GM23248 (cell line): ENCODE measurements around the gene VPS39. TPM values are rescaled to one million over a fixed set of nuclear protein-coding genes. Genes with fewer than 3 reads are reported as not detected.

Experiments
- DNase-seq: peaks from one replicate; pipeline ENCODE4 v3.0.0-alpha.2; 2015
- H2AFZ ChIP-seq: fragments of 200-600 bp; sonication (generic); 2 replicates; pipeline ENCODE4 v1.6.1; 2016; ENCODE audit warnings: antibody characterized with exemption
- H3F3A ChIP-seq: fragments of 200-600 bp; sonication (generic); 2 replicates; pipeline ENCODE4 v1.6.1; 2016; ENCODE audit warnings: mild to moderate bottlenecking, antibody characterized with exemption, mixed run types; ENCODE audit not compliant: insufficient read depth
- H3K27ac ChIP-seq: fragments of 200-600 bp; sonication (generic); 2 replicates; pipeline ENCODE4 v1.5.1; 2016; ENCODE audit warnings: mild to moderate bottlenecking
- H3K27me3 ChIP-seq: fragments of 200-600 bp; sonication (generic); replicated peaks from 2 replicates; pipeline ENCODE4 v1.6.1; 2016; ENCODE audit warnings: mild to moderate bottlenecking; ENCODE audit not compliant: insufficient read depth
- H3K36me3 ChIP-seq: fragments of 200-600 bp; sonication (generic); 2 replicates; pipeline ENCODE4 v1.6.1; 2016; ENCODE audit warnings: low read depth, mild to moderate bottlenecking
- H3K4me1 ChIP-seq: fragments of 200-600 bp; sonication (generic); 2 replicates; pipeline ENCODE4 v1.6.1; 2016; ENCODE audit warnings: mild to moderate bottlenecking; ENCODE audit not compliant: insufficient read depth
- H3K4me2 ChIP-seq: fragments of 200-600 bp; sonication (generic); one replicate; pipeline ENCODE4 v1.6.1; 2016; ENCODE audit warnings: mild to moderate bottlenecking; ENCODE audit not compliant: unreplicated experiment
- H3K4me3 ChIP-seq: fragments of 200-600 bp; sonication (generic); 2 replicates; pipeline ENCODE4 v1.5.1; 2016; ENCODE audit warnings: mild to moderate bottlenecking
- H3K79me2 ChIP-seq: fragments of 200-600 bp; sonication (generic); 2 replicates; pipeline ENCODE4 v1.6.1; 2016; ENCODE audit warnings: mild to moderate bottlenecking; ENCODE audit not compliant: insufficient read depth
- H3K9ac ChIP-seq: fragments of 200-600 bp; sonication (generic); 2 replicates; pipeline ENCODE4 v1.6.1; 2016; ENCODE audit warnings: mild to moderate bottlenecking
- H3K9me2 ChIP-seq: fragments of 200-600 bp; sonication (generic); 2 replicates; pipeline ENCODE4 v1.6.1; 2016; ENCODE audit warnings: mixed run types, mild to moderate bottlenecking, moderate library complexity; ENCODE audit not compliant: insufficient read depth
- H3K9me3 ChIP-seq: fragments of 200-600 bp; sonication (generic); one replicate; pipeline ENCODE4 v1.6.1; 2017; ENCODE audit warnings: low read depth
- H4K20me1 ChIP-seq: fragments of 200-600 bp; sonication (generic); 2 replicates; pipeline ENCODE4 v1.6.0; 2016; ENCODE audit not compliant: insufficient read depth
- EZH2 ChIP-seq: fragments of 200-600 bp; sonication (generic); IDR thresholded peaks from 2 replicates; pipeline ENCODE4 v1.6.1; 2018; ENCODE audit warnings: antibody characterized with exemption, mild to moderate bottlenecking; ENCODE audit not compliant: insufficient read depth, poor library complexity, severe bottlenecking
- EZH2phosphoT487 ChIP-seq: fragments of 200-600 bp; sonication (generic); IDR thresholded peaks from 2 replicates; pipeline ENCODE4 v1.6.1; 2018; ENCODE audit warnings: antibody characterized with exemption, moderate library complexity, mild to moderate bottlenecking, low read depth; ENCODE audit not compliant: insufficient read depth
- WGBS, 2 experiments: methylation state at CpG; one replicate each; pipeline ENCODE4 v1.1.6; 2015 to 2017; ENCODE audit warnings: low lambda C conversion rate in 2 of 2, low coverage in 1 of 2; ENCODE audit errors: missing lambda C conversion rate in 2 of 2; 5-methylcytosine and 5-hydroxymethylcytosine counted together
- in situ Hi-C: fragments of 300-500 bp; cut with MboI; formaldehyde crosslinking; loops from 2 replicates; pipeline ENCODE4 v1.15.0; 2020
- polyA plus RNA-seq: library from polyadenylated mRNA; unstranded; fragments of >200 nt; fragmentation: Nextera tagmentation; extraction: Ambion mirVana; gene quantifications from 2 replicates; pipeline ENCODE4 v1.2.1, GENCODE V29; 2016
- total RNA-seq: library from RNA; depleted of rRNA; stranded (reverse); fragments of >200 nt; shearing (Covaris generic); gene quantifications from 2 replicates; pipeline ENCODE4 v1.2.3, GENCODE V29; 2014

Gene VPS39
- total and polyA plus RNA-seq, 2 experiments from 2014 or later, result 33.0 to 49.3 TPM

- WGBS, 2 experiments, result 76 to 83% methylated on average over 16 of the region's 16 CpGs
- Histone ChIP-seq H3K27me3 (no peaks in the 10 kb centered on the region), H3K4me2 (no peak overlapping the region), H2AFZ (no peak overlapping the region), H3F3A (no peaks in the 10 kb centered on the region), H3K4me3 (no peak overlapping the region), H3K36me3 (no peaks in the 10 kb centered on the region), H3K79me2 (no peaks in the 10 kb centered on the region), H4K20me1 (no peaks in the 10 kb centered on the region), H3K9ac (no peak overlapping the region), H3K9me2 (no peaks in the 10 kb centered on the region), H3K9me3 (no peaks in the 10 kb centered on the region), H3K4me1 (peaks cover 11% of the 10 kb centered on the region), H3K27ac (no peak overlapping the region)
- no peak for TF ChIP-seq EZH2
- no peak for TF ChIP-seq EZH2phosphoT487
- DNase-seq, result no peak
- in situ Hi-C loops, result no loop called here
These were observed 53.7 kb downstream of the VPS39 start for GRCh38 chr15:42154212-42154941.

- WGBS, 2 experiments, result 75 to 77% methylated on average over 4 of the region's 4 CpGs
- Histone ChIP-seq H3K9ac (no peak overlapping the region), H3K4me3 (no peak overlapping the region), H3K9me3 (no peaks in the 10 kb centered on the region), H3K27ac (no peak overlapping the region), H2AFZ (no peak overlapping the region), H3K27me3 (no peaks in the 10 kb centered on the region), H3K4me1 (peaks cover 10% of the 10 kb centered on the region), H3F3A (no peaks in the 10 kb centered on the region), H3K79me2 (no peaks in the 10 kb centered on the region), H3K4me2 (no peak overlapping the region), H3K9me2 (no peaks in the 10 kb centered on the region), H4K20me1 (no peaks in the 10 kb centered on the region), H3K36me3 (no peaks in the 10 kb centered on the region)
- in situ Hi-C loops, result no loop called here
- DNase-seq, result no peak
- no peak for TF ChIP-seq EZH2
- no peak for TF ChIP-seq EZH2phosphoT487
These were observed 54.3 kb downstream of the VPS39 start for GRCh38 chr15:42153874-42154211.

GRCh38 chr15:42152921-42153698 is 55.0 kb downstream of the VPS39 start:
- Histone ChIP-seq H3F3A (no peaks in the 10 kb centered on the region), H3K4me3 (no peak overlapping the region), H3K27me3 (no peaks in the 10 kb centered on the region), H3K36me3 (no peaks in the 10 kb centered on the region), H3K27ac (no peak overlapping the region), H2AFZ (no peak overlapping the region), H3K9me3 (no peaks in the 10 kb centered on the region), H4K20me1 (no peaks in the 10 kb centered on the region), H3K9ac (no peak overlapping the region), H3K4me1 (peaks cover 3% of the 10 kb centered on the region), H3K9me2 (no peaks in the 10 kb centered on the region), H3K79me2 (no peaks in the 10 kb centered on the region), H3K4me2 (no peak overlapping the region)
- 80 to 87% methylated on average over 11 of the region's 11 CpGs for WGBS, 2 experiments
- no peak for TF ChIP-seq EZH2
- no peak for TF ChIP-seq EZH2phosphoT487
- in situ Hi-C loops, result no loop called here
- DNase-seq, result no peak

GRCh38 chr15:42152196-42152920 is 55.7 kb downstream of the VPS39 start:
- Histone ChIP-seq H3K36me3 (no peaks in the 10 kb centered on the region), H4K20me1 (no peaks in the 10 kb centered on the region), H3K9me2 (no peaks in the 10 kb centered on the region), H3K27me3 (no peaks in the 10 kb centered on the region), H3F3A (no peaks in the 10 kb centered on the region), H3K9ac (no peak overlapping the region), H3K4me3 (no peak overlapping the region), H3K27ac (no peak overlapping the region), H3K9me3 (no peaks in the 10 kb centered on the region), H2AFZ (no peak overlapping the region), H3K4me1 (no peaks in the 10 kb centered on the region), H3K4me2 (no peak overlapping the region), H3K79me2 (no peaks in the 10 kb centered on the region)
- WGBS, 2 experiments, result 39 to 52% methylated on average over 13 to 14 of the region's 14 CpGs
- peak; percentile 55 for DNase-seq
- in situ Hi-C loops, result no loop called here
- no peak for TF ChIP-seq EZH2phosphoT487
- TF ChIP-seq EZH2, result no peak
